Fibroblast of skin of scalp (primary cell): ENCODE measurements around the gene DAGLA.

Experiments used
- DNase-seq: peaks from one replicate; pipeline ENCODE4 v3.0.0-alpha.2; 2013

DAGLA gene

DNA sequence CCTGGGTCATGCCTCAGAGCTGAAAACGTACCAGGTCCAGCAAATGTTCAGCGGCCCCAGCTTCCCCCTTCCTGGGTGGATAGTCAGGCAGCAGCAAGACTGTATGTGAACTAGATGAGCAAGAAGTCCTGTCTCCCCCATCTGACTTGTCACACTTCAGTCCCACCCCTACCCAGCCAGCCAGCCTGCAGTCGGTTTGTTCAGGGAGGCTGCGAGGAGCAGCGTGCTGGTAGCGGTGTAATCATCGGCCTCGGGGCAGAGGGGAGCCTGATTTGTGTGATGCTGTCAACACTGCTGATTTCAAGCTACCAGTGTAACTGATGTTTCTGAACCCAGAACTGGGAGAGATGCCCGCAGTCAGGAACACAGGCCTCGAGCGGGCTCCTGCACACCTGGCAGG lies 102.7 kb downstream of the DAGLA start:
- no peak for DNase-seq

DNA sequence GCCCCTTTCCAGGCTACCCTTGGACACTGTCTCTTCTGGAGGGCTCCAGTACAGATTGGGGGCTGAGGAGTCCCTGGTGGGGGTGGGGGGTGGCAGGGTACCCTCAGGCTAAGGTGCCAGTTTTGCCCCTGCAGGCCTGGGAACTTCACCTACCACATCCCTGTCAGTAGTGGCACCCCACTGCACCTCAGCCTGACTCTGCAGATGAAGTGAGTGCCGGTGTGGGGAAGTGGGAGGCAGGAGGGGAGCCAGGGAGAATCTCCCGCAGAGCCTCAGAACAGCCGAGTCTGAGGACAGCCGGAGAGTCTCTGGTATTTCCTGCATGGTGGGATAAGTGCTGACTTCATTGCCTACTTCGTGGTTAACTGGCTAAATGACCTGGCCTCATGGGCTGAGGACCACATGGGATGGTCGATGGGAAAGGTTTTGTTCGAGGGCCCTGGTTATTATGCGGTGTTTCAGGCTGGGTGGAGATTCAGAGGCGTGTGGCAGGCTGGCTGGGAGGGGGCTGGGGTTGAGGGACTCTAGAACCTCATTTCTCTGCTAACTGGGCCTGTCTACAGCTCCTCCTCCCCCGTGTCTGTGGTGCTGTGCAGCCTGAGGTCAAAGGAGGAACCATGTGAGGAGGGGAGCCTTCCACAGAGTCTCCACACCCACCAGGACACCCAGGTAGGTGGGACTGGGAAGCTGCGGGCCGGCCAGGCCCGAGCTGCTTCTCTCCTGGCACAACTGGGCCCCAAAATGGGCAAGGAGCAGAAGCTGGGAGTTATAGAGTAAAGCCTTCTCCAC lies 103.7 kb downstream of the DAGLA start:
- DNase-seq, result peak; percentile 59

DNA sequence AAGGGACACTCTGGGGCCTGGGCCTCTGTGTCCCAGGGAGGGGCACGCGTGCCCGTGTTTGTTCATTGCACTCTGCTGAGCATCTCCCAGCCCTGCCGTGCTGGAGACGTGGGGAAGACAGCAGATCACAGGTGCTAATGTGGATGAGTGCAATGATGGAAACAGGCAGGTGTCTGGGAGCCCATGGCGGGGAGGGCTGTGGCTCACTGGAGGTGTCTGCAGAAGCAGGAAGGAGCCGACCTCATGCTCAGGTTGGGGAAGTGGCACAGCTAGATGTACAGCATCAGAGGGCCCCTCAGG lies 104.3 kb downstream of the DAGLA start:
- no peak for DNase-seq

DNA sequence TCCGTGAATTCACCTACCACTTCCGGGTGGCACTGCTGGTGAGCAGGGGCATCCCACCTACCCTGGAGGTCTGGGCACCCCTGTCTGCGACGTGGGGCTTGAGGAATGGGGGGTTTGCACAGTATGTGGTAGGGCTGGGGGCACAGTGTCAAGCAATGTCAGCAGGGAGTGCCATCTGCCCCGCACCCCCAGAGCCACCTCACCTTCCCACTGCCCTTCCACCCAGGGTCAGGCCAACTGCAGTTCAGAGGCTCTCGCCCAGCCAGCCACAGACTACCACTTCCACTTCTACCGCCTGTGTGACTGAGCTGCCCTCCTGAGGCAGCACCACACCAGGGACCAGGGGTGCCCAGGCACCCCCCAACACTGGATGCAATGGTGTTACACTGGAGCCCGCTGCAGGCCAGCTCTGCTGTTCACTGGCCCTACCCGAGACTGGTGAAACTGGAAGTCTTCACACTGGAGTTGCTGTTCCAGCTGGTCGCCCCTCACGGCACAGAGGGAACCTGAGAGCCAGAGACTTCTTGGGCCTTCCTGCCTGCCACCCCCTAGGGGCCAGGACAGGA lies 105.7 kb downstream of the DAGLA start:
- no peak for DNase-seq

DNA sequence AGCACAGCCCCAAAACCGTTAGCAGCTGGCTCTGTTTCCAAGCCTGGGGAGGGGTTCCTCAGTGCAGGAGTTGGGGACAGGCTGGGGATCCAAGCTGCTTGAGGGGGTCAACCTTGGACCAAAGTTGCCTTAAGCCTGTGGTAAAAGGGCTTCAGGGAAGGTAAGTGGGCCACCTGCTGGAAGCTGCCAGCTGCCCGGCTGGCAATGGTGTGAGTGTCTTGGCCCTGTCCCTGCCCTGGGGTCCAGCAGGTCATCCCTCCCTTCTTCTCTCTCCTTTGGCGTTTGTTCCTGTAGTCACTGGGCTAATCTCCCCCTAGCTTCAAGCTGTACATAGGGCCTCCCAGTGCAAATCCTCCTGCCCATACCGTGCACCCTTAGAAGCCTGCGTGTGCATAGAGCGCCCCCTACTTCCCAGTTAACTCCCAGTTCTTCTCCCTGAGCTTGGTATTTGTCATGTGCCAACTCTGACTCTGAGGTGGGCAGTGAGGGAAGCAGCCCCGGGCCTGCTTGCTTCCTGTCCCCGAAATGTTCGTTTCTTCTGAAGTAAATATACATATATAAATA lies 107.8 kb downstream of the DAGLA start:
- DNase-seq, result peak; percentile 59

DNA sequence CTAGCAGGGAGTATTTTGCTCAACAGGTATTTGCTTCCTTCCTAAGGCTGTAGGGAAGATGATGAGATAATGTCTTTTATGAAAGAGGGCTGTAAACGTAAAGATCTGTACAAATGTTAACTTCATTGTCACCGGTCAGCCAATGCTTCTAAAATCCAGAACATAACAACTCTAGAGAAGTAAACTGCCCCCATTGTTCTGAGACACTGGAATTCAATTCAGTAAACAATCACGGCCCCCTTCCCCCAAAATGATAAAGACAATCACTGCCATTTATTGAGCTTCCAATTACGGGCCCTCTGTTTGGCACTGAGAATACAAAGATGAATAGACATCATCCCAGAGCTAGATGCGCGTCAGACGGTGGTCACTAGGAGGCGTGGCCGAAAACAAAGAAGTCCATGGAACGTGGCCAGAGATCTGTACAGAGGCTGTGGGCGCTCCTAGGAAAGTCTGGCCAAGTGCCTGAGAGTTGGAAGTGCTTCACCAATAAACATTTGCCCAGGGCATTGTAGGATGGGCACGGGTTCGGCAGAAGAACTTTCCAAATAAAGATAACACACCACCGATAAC lies 111.6 kb downstream of the DAGLA start:
- DNase-seq, result peak; percentile 84

DNA sequence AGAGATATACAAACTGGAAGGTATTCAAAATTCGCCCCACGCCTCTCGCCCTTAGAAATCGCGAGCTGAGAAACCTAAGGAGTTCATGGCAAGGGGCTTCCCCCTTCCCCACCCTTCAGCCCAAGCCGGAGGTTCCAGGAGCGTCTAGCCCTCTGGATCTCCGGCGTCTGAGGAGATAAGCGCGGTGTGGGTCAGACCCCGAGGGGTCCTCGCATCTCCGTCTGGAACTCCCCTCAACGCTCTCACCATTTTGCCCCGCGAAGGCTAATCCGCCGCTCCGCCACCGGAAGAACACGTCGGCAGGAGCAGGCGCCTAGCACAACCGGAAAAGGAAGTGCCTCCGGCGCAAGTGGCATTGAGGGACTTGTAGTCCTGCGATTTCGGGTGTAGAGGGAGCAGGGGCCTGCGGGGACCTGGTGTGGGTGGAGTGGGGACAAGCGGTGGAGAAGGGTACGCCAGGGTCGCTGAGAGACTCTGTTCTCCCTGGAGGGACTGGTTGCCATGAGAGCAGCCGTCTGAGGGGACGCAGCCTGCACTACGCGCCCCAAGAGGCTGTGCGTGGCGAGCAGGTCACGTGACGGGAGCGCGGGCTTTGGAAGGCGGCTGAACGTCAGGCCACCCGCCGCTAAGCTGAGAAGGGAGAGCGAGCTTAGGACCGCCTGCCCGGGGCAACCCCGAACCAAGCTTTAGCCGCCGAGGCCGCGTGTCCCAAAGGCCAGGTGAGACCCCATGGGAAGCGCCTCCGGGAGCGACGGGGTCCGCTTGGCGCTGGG lies 112.3 kb downstream of the DAGLA start, which contains the start of the genes FEN1 and TMEM258:
TSS of gene FEN1 (plus strand) at position 602 of the 773 bp plus-strand sequence. CDS start 2,451 bp downstream, outside the sequence.
TSS of gene TMEM258 (minus strand) at position 290 of the 773 bp plus-strand sequence. CDS start at position 249, 41 bp downstream.
- peak; percentile 93 for DNase-seq

DNA sequence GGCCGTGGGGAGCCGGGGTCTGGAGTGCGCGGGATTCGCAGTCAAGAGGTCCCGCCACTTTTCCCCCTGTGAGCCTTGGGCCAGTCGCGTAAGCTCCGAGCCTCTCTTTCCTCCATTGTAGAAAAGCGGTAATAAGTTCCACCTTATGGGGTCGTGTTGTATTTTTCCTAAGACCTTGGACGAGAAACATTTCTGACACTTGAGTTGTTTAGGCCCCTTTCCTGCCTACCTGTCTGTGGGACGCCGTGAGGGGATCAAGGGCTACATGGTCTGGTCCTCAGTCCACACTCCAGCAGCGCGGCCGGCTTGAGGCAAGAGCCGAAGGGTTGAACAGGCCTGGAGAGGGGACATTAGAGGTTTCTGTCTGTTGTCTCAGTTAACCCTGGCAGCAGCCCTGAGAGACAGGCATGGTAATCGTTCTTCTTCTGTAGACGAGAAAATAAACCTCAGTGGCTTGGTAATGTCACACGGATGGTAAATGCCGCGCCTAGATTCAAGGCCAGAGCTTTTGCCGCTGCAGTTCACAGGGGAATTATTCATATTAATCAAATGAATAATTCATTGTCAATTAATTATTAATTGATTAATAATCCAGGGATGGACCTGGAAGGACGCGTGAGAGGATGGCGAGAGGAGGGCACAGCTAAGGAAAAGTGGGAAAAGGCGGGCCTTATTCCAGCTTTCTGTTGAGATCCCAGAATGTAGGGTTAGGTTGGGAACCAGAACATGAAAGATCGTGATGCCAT lies 113.1 kb downstream of the DAGLA start:
- no peak for DNase-seq

DNA sequence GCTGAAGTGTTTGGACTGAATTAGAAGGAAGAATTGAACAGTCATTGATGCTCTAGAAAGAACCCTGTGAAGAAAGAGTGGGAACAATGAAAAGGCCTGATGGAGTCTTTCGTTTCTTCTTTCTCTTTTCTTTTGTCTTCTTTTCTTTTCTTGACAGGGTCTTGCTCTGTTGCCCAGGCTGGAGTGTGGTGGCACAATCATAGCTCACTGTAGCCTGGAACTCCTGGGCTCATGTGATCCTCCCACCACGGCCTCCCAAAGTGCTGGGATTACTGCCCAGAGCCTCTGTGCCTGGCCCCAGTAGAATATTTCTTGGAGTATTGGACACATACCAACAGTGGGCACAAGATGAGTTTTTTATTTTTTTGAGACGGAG lies 113.6 kb downstream of the DAGLA start:
- no peak for DNase-seq

DNA sequence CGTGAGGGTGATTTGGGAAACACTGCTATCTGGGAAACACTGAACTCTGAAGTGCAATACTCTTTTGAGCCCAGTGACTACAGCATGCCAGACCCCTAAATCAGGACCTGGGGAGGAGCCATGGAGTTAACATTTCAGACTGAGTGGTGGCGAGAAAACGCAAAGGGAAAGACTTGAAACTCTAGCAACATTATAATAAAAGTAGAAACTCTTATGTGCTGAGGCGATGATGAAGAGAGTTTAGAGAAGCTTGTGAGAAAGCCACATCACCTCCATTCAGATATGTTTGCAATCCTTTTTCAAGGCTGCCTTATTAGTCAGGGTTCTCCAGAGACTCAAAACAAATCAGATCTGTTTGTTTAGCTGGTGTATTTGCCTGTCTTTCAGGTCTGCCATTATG lies 114.4 kb downstream of the DAGLA start:
- no peak for DNase-seq

DNA sequence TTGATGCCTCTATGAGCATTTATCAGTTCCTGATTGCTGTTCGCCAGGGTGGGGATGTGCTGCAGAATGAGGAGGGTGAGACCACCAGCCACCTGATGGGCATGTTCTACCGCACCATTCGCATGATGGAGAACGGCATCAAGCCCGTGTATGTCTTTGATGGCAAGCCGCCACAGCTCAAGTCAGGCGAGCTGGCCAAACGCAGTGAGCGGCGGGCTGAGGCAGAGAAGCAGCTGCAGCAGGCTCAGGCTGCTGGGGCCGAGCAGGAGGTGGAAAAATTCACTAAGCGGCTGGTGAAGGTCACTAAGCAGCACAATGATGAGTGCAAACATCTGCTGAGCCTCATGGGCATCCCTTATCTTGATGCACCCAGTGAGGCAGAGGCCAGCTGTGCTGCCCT lies 115.3 kb downstream of the DAGLA start:
- DNase-seq, result no peak

DNA sequence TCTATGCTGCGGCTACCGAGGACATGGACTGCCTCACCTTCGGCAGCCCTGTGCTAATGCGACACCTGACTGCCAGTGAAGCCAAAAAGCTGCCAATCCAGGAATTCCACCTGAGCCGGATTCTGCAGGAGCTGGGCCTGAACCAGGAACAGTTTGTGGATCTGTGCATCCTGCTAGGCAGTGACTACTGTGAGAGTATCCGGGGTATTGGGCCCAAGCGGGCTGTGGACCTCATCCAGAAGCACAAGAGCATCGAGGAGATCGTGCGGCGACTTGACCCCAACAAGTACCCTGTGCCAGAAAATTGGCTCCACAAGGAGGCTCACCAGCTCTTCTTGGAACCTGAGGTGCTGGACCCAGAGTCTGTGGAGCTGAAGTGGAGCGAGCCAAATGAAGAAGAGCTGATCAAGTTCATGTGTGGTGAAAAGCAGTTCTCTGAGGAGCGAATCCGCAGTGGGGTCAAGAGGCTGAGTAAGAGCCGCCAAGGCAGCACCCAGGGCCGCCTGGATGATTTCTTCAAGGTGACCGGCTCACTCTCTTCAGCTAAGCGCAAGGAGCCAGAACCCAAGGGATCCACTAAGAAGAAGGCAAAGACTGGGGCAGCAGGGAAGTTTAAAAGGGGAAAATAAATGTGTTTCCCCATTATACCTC lies 115.8 kb downstream of the DAGLA start:
- no peak for DNase-seq
